Measurements from ENCODE around the gene USP24.

- no peak for TF ChIP-seq CEBPB (IDR thresholded peaks at IDR 0.05)
- no peak for TF ChIP-seq EP300 (IDR thresholded peaks at IDR 0.05; ENCODE audit: borderline replicate concordance)
- no peak for TF ChIP-seq REST (IDR thresholded peaks at IDR 0.05; ENCODE audit: low read depth)
- no peak for TF ChIP-seq USF1 (IDR thresholded peaks at IDR 0.05)
- TF ChIP-seq MAX (IDR thresholded peaks at IDR 0.05): no peak
- TF ChIP-seq CREB1 (IDR thresholded peaks at IDR 0.05; ENCODE audit: low read depth): no peak
- no peak for TF ChIP-seq RAD21 (IDR thresholded peaks at IDR 0.05; ENCODE audit: low read depth)
- TF ChIP-seq TEAD4 (IDR thresholded peaks at IDR 0.05): no peak
- no peak for TF ChIP-seq YY1 (IDR thresholded peaks at IDR 0.05; ENCODE audit: low read depth)
- TF ChIP-seq ZBTB7A (IDR thresholded peaks at IDR 0.05; ENCODE audit: low read depth): no peak
- no peak for TF ChIP-seq TAF1 (IDR thresholded peaks at IDR 0.05; ENCODE audit: low read depth)
- TF ChIP-seq FOXM1 (IDR thresholded peaks at IDR 0.05; ENCODE audit: borderline replicate concordance, low read depth): no peak
These were observed 47.8 kb downstream of the USP24 start for GRCh38 chr1:55167224-55167871.

Data from Ishikawa (cell line).